Stimulated activated memory B cell treated with anti-CD40 and anti-IgM and Interleukin-4, amounts not matched to agents 10 μg/mL and 1 μg/mL and 100 μg/mL, for 72 hours (primary cell): ENCODE results near the gene PTRH2.
A peak's percentile ranks its signal among the peaks of the same experiment; 100 is the strongest.
"Not testable (repeated sequence)": the region's sequence is repeated elsewhere in the genome, so short reads cannot be mapped to it uniquely, and the experiment has no call there.

Source experiments
- ATAC-seq: fragments of 150-1000 bp; cut with Tn5 transposase; 2 replicates; pipeline ENCODE4 v1.10.0; 2021
- H3K27ac Mint-ChIP-seq: one replicate; pipeline ENCODE4 v1.8.0; 2022; ENCODE audit warnings: mild to moderate bottlenecking, mixed read lengths
- H3K27me3 Mint-ChIP-seq: one replicate; pipeline ENCODE4 v1.8.0; 2022; ENCODE audit warnings: mixed read lengths
- H3K36me3 Mint-ChIP-seq: one replicate; pipeline ENCODE4 v1.8.0; 2022; ENCODE audit warnings: mixed read lengths
- H3K4me1 Mint-ChIP-seq: one replicate; pipeline ENCODE4 v1.8.0; 2022; ENCODE audit warnings: mixed read lengths
- H3K4me3 Mint-ChIP-seq: one replicate; pipeline ENCODE4 v1.8.0; 2022; ENCODE audit warnings: mild to moderate bottlenecking, moderate library complexity, mixed read lengths
- H3K9me3 Mint-ChIP-seq: one replicate; pipeline ENCODE4 v1.8.0; 2022; ENCODE audit warnings: mixed read lengths

The PTRH2 gene

GRCh38 chr17:59707149-59707970, at the start of gene PTRH2, which contains the start of gene VMP1:
Gene PTRH2, minus strand, starts transcription at chr17:59707430. Its CDS starts 9,452 bp downstream, at chr17:59697978.
Gene VMP1, plus strand, starts transcription at chr17:59707654. Its CDS starts 23,793 bp downstream, at chr17:59731447.
- ATAC-seq = peak; percentile 99
- H3K36me3 Mint-ChIP-seq = peaks cover 9% of the 10 kb centered on the region
- peaks cover 63% of the 10 kb centered on the region for H3K4me1 Mint-ChIP-seq
- peak within 1 kb of the TSS; percentile 98 for H3K4me3 Mint-ChIP-seq
- H3K27ac Mint-ChIP-seq = peak within 1 kb of the TSS; percentile 97
- no peaks in the 10 kb centered on the region for H3K27me3 Mint-ChIP-seq
- no peaks in the 10 kb centered on the region for H3K9me3 Mint-ChIP-seq

GRCh38 chr17:59756236-59756818, 49.1 kb upstream of the PTRH2 start:
- H3K4me1 Mint-ChIP-seq = peaks cover 48% of the 10 kb centered on the region
- H3K4me3 Mint-ChIP-seq = no peak overlapping the region
- H3K36me3 Mint-ChIP-seq = peaks cover 30% of the 10 kb centered on the region
- H3K27me3 Mint-ChIP-seq = no peaks in the 10 kb centered on the region
- peak overlapping the region; percentile 76 for H3K27ac Mint-ChIP-seq
- peaks cover 4% of the 10 kb centered on the region for H3K9me3 Mint-ChIP-seq
- no peak for ATAC-seq

- not testable (repeated sequence) for ATAC-seq, H3K9me3 Mint-ChIP-seq, H3K4me3 Mint-ChIP-seq, H3K27me3 Mint-ChIP-seq
- Mint-ChIP-seq H3K27ac (peak overlapping the region; percentile 76), H3K4me1 (peaks cover 45% of the 10 kb centered on the region), H3K36me3 (peaks cover 25% of the 10 kb centered on the region)
These were observed 47.8 kb upstream of the PTRH2 start for GRCh38 chr17:59755069-59755468.

- H3K36me3 Mint-ChIP-seq = peaks cover 21% of the 10 kb centered on the region
- no peaks in the 10 kb centered on the region for H3K27me3 Mint-ChIP-seq
- no peak for ATAC-seq
- H3K4me1 Mint-ChIP-seq = peaks cover 42% of the 10 kb centered on the region
- peaks cover 3% of the 10 kb centered on the region for H3K9me3 Mint-ChIP-seq
- H3K4me3 Mint-ChIP-seq = no peak overlapping the region
- H3K27ac Mint-ChIP-seq = peak overlapping the region; percentile 76
These were observed 47.3 kb upstream of the PTRH2 start for GRCh38 chr17:59754552-59754951.

- Mint-ChIP-seq H3K4me3 (peak overlapping the region; percentile 26), H3K27ac (peak overlapping the region; percentile 76), H3K9me3 (no peaks in the 10 kb centered on the region), H3K36me3 (peaks cover 15% of the 10 kb centered on the region), H3K27me3 (no peaks in the 10 kb centered on the region), H3K4me1 (peaks cover 39% of the 10 kb centered on the region)
- peak; percentile 80 for ATAC-seq
These were observed 46.6 kb upstream of the PTRH2 start for GRCh38 chr17:59753522-59754467.

- Mint-ChIP-seq H3K4me1 (peaks cover 35% of the 10 kb centered on the region), H3K36me3 (peaks cover 15% of the 10 kb centered on the region), H3K27ac (peak overlapping the region; percentile 74), H3K4me3 (no peak overlapping the region), H3K9me3 (no peaks in the 10 kb centered on the region), H3K27me3 (no peaks in the 10 kb centered on the region)
- ATAC-seq = no peak
These were observed 45.7 kb upstream of the PTRH2 start for GRCh38 chr17:59752922-59753321.

- ATAC-seq = no peak
- Mint-ChIP-seq H3K36me3 (peaks cover 15% of the 10 kb centered on the region), H3K27ac (peak overlapping the region; percentile 74), H3K9me3 (no peaks in the 10 kb centered on the region), H3K4me1 (peaks cover 32% of the 10 kb centered on the region), H3K4me3 (no peak overlapping the region), H3K27me3 (no peaks in the 10 kb centered on the region)
These were observed 45.2 kb upstream of the PTRH2 start for GRCh38 chr17:59752446-59752845.

GRCh38 chr17:59751955-59752413, 44.8 kb upstream of the PTRH2 start:
- peak overlapping the region; percentile 74 for H3K27ac Mint-ChIP-seq

GRCh38 chr17:59748591-59748990, 41.4 kb upstream of the PTRH2 start:
- Mint-ChIP-seq H3K9me3 (no peaks in the 10 kb centered on the region), H3K4me1 (peaks cover 24% of the 10 kb centered on the region), H3K27me3 (no peaks in the 10 kb centered on the region), H3K36me3 (peaks cover 4% of the 10 kb centered on the region), H3K27ac (no peak overlapping the region), H3K4me3 (no peak overlapping the region)
- no peak for ATAC-seq

More at GRCh38 chr17:59751955-59752413, 44.8 kb upstream of the PTRH2 start:
- Mint-ChIP-seq H3K27me3 (no peaks in the 10 kb centered on the region), H3K4me1 (peaks cover 32% of the 10 kb centered on the region), H3K9me3 (no peaks in the 10 kb centered on the region), H3K36me3 (peaks cover 15% of the 10 kb centered on the region), H3K4me3 (peak overlapping the region; percentile 5)
- peak; percentile 48 for ATAC-seq

- peaks cover 4% of the 10 kb centered on the region for H3K9me3 Mint-ChIP-seq
- ATAC-seq = peak; percentile 64
These were observed 39.7 kb upstream of the PTRH2 start for GRCh38 chr17:59746849-59747445.

GRCh38 chr17:59745040-59745439, 37.8 kb upstream of the PTRH2 start:
- peaks cover 36% of the 10 kb centered on the region for H3K36me3 Mint-ChIP-seq
- ATAC-seq = no peak
- H3K9me3 Mint-ChIP-seq = peaks cover 4% of the 10 kb centered on the region

More at GRCh38 chr17:59746849-59747445, 39.7 kb upstream of the PTRH2 start:
- H3K36me3 Mint-ChIP-seq = peaks cover 19% of the 10 kb centered on the region
- H3K27me3 Mint-ChIP-seq = no peaks in the 10 kb centered on the region
- H3K4me3 Mint-ChIP-seq = no peak overlapping the region
- no peak overlapping the region for H3K27ac Mint-ChIP-seq
- peaks cover 9% of the 10 kb centered on the region for H3K4me1 Mint-ChIP-seq

GRCh38 chr17:59743842-59744241, 36.6 kb upstream of the PTRH2 start:
- Mint-ChIP-seq H3K4me3 (no peak overlapping the region), H3K27me3 (no peaks in the 10 kb centered on the region), H3K4me1 (no peaks in the 10 kb centered on the region), H3K9me3 (peaks cover 4% of the 10 kb centered on the region), H3K36me3 (peaks cover 41% of the 10 kb centered on the region), H3K27ac (peak overlapping the region; percentile 18)
- no peak for ATAC-seq

More at GRCh38 chr17:59745040-59745439, 37.8 kb upstream of the PTRH2 start:
- Mint-ChIP-seq H3K27ac (no peak overlapping the region), H3K4me1 (no peaks in the 10 kb centered on the region), H3K27me3 (no peaks in the 10 kb centered on the region), H3K4me3 (no peak overlapping the region)

GRCh38 chr17:59737324-59737723, 30.1 kb upstream of the PTRH2 start:
- Mint-ChIP-seq H3K4me1 (no peaks in the 10 kb centered on the region), H3K4me3 (no peak overlapping the region), H3K36me3 (peaks cover 37% of the 10 kb centered on the region), H3K27ac (no peak overlapping the region), H3K27me3 (no peaks in the 10 kb centered on the region), H3K9me3 (no peaks in the 10 kb centered on the region)
- ATAC-seq = no peak

GRCh38 chr17:59734226-59734625, 27.0 kb upstream of the PTRH2 start:
- Mint-ChIP-seq H3K27me3 (no peaks in the 10 kb centered on the region), H3K4me1 (no peaks in the 10 kb centered on the region), H3K27ac (no peak overlapping the region), H3K36me3 (peaks cover 17% of the 10 kb centered on the region), H3K9me3 (no peaks in the 10 kb centered on the region), H3K4me3 (no peak overlapping the region)
- no peak for ATAC-seq
